Stimulated activated CD4-positive, alpha-beta T cell treated with anti-CD3 and anti-CD28 coated beads, Interleukin-15, amount 100 ng/mL, for 48 hours (primary cell): ENCODE results near the gene PXYLP1.

Experiments used
- DNase-seq, 2 donors: peaks; one replicate each; pipeline ENCODE4 v3.0.0-alpha.2; 2020; ENCODE audit warnings: low read depth in 2 of 2

The PXYLP1 gene

GRCh38 chr3:141250342-141250741 lies 18.7 kb downstream of the PXYLP1 start:
- no peak for DNase-seq

GRCh38 chr3:141250828-141251227 lies 19.2 kb downstream of the PXYLP1 start:
- no peak for DNase-seq

- DNase-seq, result no peak
Measured at GRCh38 chr3:141253326-141253725, 21.7 kb downstream of the PXYLP1 start.

GRCh38 chr3:141253811-141254210 lies 22.2 kb downstream of the PXYLP1 start:
- DNase-seq, result no peak

- no peak for DNase-seq
Measured at GRCh38 chr3:141255137-141255845, 23.7 kb downstream of the PXYLP1 start.

GRCh38 chr3:141255846-141256261 lies 24.2 kb downstream of the PXYLP1 start:
- peak in 1 of 2 donors; percentile 35 for DNase-seq

DNA sequence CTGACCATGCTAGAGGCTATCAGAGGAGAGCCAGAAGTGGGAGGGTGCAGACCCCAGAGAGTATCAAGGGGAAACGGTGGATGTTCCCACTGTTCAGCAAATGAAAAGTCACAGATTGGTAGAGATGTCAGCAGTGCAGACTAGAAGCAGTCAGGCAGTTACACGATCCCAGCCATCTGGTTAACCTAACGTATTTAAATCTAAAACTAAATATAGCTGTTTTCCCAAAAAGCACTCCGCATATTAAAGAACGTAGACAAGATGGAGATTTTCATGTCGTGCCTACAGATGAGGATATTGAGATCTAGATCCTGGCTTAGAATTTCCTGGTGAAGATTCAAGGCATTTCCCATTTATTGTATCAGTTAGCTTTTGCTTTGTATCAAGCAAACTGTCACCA lies 25.2 kb downstream of the PXYLP1 start:
- DNase-seq, result no peak

DNA sequence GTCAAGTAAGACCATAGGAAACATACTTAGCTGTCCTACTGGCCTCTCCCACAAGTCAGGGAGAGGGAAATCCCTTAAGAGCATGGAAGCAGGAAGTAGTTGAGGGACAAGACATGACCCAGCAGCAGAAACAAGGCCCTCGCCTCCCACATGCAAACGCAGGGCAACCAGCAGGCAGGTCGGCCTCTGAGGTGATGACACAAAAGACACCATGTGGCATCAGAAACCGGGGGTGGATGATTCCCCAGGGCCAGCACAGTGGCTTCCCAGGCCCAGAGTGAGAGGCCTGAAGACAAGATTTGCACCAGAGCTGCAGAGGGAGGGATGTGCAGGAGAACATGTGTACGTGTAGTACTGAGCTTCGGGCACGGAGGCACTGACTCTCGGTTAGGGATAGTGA lies 26.3 kb downstream of the PXYLP1 start:
- peak; percentile 21 to 41 for DNase-seq

DNA sequence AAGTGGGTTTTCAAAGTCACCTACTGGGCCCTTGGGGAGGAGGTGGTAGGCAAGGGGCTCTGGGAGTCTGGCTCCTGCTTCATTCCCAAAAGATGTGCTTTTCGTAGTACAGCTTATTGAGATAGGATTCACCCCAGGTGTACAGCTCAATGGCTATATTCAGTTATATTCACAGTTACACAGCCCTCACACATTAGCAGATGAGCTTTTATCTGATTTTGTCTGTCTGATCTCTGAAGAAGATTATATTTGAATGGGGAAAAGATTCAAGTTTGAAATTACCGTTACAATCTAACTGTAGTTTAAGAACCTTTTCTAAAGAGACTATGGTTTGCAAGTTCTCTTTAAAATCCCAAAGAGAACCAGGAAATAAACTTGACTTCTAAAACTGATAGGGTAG lies 27.3 kb downstream of the PXYLP1 start:
- no peak for DNase-seq

GRCh38 chr3:141259821-141260629 lies 28.4 kb downstream of the PXYLP1 start:
- DNase-seq, result no peak

- no peak for DNase-seq
Measured at GRCh38 chr3:141260630-141260927, 29.0 kb downstream of the PXYLP1 start.

- DNase-seq, result no peak
Measured at GRCh38 chr3:141261472-141262307, 30.1 kb downstream of the PXYLP1 start.

GRCh38 chr3:141262308-141262705 lies 30.7 kb downstream of the PXYLP1 start:
- no peak for DNase-seq

DNA sequence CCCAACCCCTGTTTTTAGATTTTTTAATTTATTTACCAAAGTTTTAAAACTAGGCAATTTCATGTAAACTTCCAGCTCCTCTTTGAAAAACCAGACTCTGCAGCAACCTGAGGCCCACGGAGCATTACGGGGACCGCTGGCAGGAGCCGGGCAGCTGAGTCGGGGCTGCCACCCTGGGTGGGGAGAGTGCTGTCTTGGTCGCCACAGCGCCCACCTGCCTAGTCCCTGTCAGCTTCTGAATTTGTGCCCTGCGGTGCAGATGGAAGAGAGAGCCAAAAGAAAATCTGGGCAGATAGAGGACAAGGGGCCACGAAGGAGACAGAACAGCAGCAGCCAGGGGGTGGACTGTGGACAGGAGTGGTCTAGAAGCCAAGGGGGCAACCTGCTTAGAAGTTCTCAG lies 34.6 kb downstream of the PXYLP1 start:
- no peak for DNase-seq

DNA sequence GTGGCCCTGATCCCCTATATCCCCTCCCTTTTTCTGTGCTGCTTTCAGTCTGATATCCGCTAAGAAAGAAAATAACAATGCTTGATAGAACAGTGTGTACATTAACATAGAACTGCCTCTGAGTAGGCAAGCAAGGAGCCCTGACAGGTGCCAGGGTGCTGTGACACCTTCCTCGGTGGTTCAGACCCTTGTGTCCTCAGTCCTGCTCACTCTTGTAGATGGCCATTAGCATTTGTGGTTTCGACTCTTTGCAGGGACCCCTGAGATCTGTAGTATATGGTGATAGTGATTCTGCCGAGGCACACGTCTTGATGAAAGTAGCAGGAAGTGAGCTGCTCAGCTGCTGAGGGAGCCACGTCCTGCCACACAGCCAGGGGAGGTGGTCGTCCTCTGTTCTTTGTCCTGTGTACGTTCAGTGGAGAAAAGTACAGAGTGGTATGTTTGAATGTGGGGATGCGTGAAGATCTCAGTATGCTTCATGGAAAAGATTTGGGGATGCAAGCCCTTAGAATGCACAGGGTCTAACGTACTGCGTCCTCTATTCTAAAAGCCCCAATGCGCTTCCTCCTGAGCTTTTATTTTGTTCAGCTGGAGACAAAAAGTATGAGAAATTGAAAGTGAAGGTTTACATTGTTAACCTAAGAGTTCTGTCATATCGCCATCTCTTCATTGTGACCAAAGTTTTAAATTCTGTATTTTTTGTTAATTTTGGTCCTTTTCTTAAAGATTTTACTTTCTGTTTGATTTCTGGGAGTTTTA lies 35.4 kb downstream of the PXYLP1 start:
- no peak for DNase-seq

DNA sequence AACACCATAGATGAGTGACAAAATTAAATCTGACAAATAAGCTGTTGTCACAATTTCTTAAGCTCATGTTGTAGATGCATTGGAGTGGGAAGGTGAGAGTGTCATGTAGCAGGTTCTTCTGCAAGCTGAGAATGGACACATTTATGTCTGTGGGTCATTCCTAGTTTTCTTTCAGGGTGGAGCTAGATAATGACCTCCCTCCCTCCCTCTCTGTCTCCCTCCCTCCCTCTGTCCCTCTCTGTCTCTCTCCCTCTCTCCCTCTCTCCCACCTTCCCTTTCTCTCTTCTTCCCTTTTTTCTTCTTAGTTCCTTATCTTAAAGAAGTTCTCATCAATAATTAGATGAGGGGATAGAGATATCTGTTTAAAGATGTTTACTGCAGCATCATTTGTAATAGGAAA lies 36.0 kb downstream of the PXYLP1 start:
- no peak for DNase-seq

DNA sequence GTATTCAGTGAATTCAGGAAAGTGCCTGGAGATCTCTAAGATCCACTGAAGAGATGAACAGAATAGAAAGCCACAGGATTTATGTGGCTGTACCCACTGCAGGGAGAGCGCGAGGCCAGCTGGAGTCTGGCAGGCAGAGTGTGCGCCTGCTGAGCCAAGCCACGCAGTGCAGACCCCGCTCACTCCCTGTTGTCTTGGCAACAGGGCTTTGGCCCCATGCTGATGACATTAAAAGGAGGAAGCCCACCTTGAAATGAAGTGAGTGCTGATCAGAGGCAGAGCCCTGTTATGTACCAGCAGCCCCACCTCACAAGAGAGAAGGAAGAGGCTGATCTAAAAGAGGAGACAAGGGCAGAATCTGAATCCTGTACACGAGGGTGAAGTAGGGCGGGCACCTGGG lies 36.7 kb downstream of the PXYLP1 start:
- DNase-seq, result no peak

GRCh38 chr3:141268791-141269190 lies 37.2 kb downstream of the PXYLP1 start:
- no peak for DNase-seq

DNA sequence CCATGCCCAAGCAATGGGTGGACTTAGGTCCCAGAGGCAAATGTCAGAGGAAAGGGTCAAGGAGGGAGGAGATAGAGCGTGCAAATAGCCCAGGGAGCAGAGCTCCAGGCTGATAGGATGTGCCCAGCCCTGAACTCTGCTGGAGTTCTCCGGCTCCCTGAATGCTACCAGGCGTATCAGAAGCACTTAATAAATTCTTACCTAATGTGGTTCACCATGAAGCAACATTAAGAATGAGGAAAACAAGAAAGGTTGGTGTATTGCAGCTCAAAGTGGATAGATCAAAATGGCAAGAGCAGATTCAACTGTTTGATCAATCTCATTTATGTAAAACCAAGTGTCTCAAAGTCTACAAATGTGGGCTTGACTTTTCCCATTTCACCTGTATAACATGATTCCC lies 38.3 kb downstream of the PXYLP1 start:
- DNase-seq, result no peak

- no peak for DNase-seq
Measured at GRCh38 chr3:141271279-141272030, 39.8 kb downstream of the PXYLP1 start.
